HCT116 (cell line): ENCODE results near the gene EEA1. TPM values are rescaled to one million over a fixed set of nuclear protein-coding genes. Genes with fewer than 3 reads are reported as not detected.
A peak's percentile ranks its signal among the peaks of the same experiment; 100 is the strongest.

Experiments used
- ATAC-seq: fragments of 200-7000 bp; cut with Tn5 transposase; 2 replicates; pipeline ENCODE4 v1.9.1; 2020; ENCODE audit warnings: mild to moderate bottlenecking, moderate library complexity
- Bru-seq: library from RNA; stranded (reverse); fragments of 400-500 nt; gene quantifications from one replicate; lab custom pipeline; 2021; lab: Mats Ljungman, UMichigan
- BruChase-seq, 2 experiments: library from RNA; stranded (reverse); fragments of 400-500 nt; gene quantifications; one replicate each; lab custom pipeline; 2021; lab: Mats Ljungman, UMichigan
- BruUV-seq: library from RNA; stranded (reverse); fragments of 400-500 nt; replicated peaks from 2 replicates; lab custom pipeline; 2021; lab: Mats Ljungman, UMichigan
- CTCF ChIA-PET: fragments of 300-600 bp; sonication (Branson Sonifier 250); formaldehyde crosslinking; loops from one replicate; lab custom pipeline; 2021; ENCODE audit warnings: antibody characterized with exemption; lab: Charles Lee
- POLR2A ChIA-PET: fragments of 300-600, 350-600 bp; sonication (Branson Sonifier 250); formaldehyde crosslinking; loops from one replicate; lab custom pipeline; 2021; ENCODE audit warnings: antibody characterized with exemption; lab: Charles Lee
- RAD21 ChIA-PET, 2 experiments: fragments of 300-600 bp; sonication (Branson Sonifier 250); formaldehyde crosslinking; loops; one replicate each; lab custom pipeline; 2023; ENCODE audit warnings: low total read pairs in 2 of 2; ENCODE audit not compliant: uncharacterized antibody in 2 of 2, unreplicated experiment in 2 of 2, low non-redundant PET in 1 of 2; lab: Charles Lee
- DNase-seq: peaks from one replicate; pipeline ENCODE4 v3.0.0-alpha.2; 2010; ENCODE audit warnings: low read depth, low spot score
- H2AFZ ChIP-seq: fragments of 200-600 bp; shearing (Covaris generic), sonication (generic); 2 replicates; pipeline ENCODE4 v1.6.1; 2017; ENCODE audit warnings: low read depth, mixed run types, mixed read lengths, antibody characterized with exemption, low read length; ENCODE audit not compliant: poor library complexity, severe bottlenecking
- H3K27ac ChIP-seq: 2 replicates; pipeline ENCODE4 v1.5.1; 2012; ENCODE audit warnings: low read depth, low read length
- H3K27me3 ChIP-seq: fragments of 200-600 bp; sonication (generic); 2 replicates; pipeline ENCODE4 v1.6.1; 2016; ENCODE audit warnings: mixed run types, low read length, mixed read lengths; ENCODE audit not compliant: insufficient read depth
- H3K36me3 ChIP-seq, 2 experiments: fragments of 200-500 bp in 1 of 2; fragments of 200-600 bp in 1 of 2; sonication (Bioruptor generic) in 1 of 2; sonication (generic) in 1 of 2; 2 replicates each; pipeline versions ENCODE4 v1.5.1 to v1.6.1; 2014 to 2016; ENCODE audit warnings: low read length in 2 of 2, inconsistent platforms in 1 of 2, mixed read lengths in 1 of 2, mixed run types in 1 of 2; ENCODE audit not compliant: insufficient read depth in 2 of 2, control insufficient read depth in 1 of 2
- H3K4me1 ChIP-seq, 2 experiments: fragments of 200-600 bp in 1 of 2; sonication (generic) in 1 of 2; 2 replicates each; pipeline versions ENCODE4 v1.5.1 to v1.6.1; 2012 to 2017; ENCODE audit warnings: low read length in 2 of 2, inconsistent platforms in 1 of 2, mild to moderate bottlenecking in 1 of 2, mixed read lengths in 1 of 2, mixed run types in 1 of 2, moderate library complexity in 1 of 2; ENCODE audit not compliant: insufficient read depth in 2 of 2, control insufficient read depth in 1 of 2
- H3K4me2 ChIP-seq: fragments of 200-600 bp; sonication (generic); 2 replicates; pipeline ENCODE4 v1.6.1; 2017; ENCODE audit warnings: mixed run types, low read length, mixed read lengths
- H3K4me3 ChIP-seq, 2 experiments: fragments of 200-600 bp in 1 of 2; sonication (generic) in 1 of 2; replicated peaks in 1 of 2; 2 replicates each; pipeline ENCODE4 v1.5.1; 2011 to 2016; ENCODE audit warnings: low read length in 2 of 2, control low read depth in 1 of 2, low read depth in 1 of 2, mild to moderate bottlenecking in 1 of 2, mixed read lengths in 1 of 2, mixed run types in 1 of 2
- H3K79me2 ChIP-seq: fragments of 200-600 bp; sonication (generic); 2 replicates; pipeline ENCODE4 v1.6.1; 2017; ENCODE audit warnings: mild to moderate bottlenecking, mixed run types, low read length, moderate library complexity, mixed read lengths; ENCODE audit not compliant: insufficient read depth
- H3K9ac ChIP-seq: fragments of 200-600 bp; sonication (generic); 2 replicates; pipeline ENCODE4 v1.6.1; 2016; ENCODE audit warnings: low read length, mixed read lengths
- H3K9me2 ChIP-seq: fragments of 200-600 bp; sonication (generic), shearing (Covaris generic); 2 replicates; pipeline ENCODE4 v1.6.1; 2017; ENCODE audit warnings: mixed run types, mild to moderate bottlenecking, moderate library complexity; ENCODE audit not compliant: insufficient read depth
- H3K9me3 ChIP-seq, 2 experiments: fragments of 200-500 bp in 1 of 2; fragments of 200-600 bp in 1 of 2; sonication (Bioruptor generic) in 1 of 2; sonication (generic) in 1 of 2; 2 replicates each; pipeline ENCODE4 v1.6.1; 2014 to 2017; ENCODE audit warnings: low read length in 2 of 2, mixed read lengths in 2 of 2, inconsistent platforms in 1 of 2, low read depth in 1 of 2, mild to moderate bottlenecking in 1 of 2, mixed run types in 1 of 2, moderate library complexity in 1 of 2; ENCODE audit not compliant: control insufficient read depth in 1 of 2, insufficient read depth in 1 of 2
- H4K20me1 ChIP-seq: fragments of 200-600 bp; sonication (generic), shearing (Covaris generic); 2 replicates; pipeline ENCODE4 v1.6.1; 2017; ENCODE audit warnings: mixed run types, mild to moderate bottlenecking, moderate library complexity; ENCODE audit not compliant: insufficient read depth
- CBX3 ChIP-seq: IDR thresholded peaks from 2 replicates; pipeline ENCODE4 v1.6.1; 2012; ENCODE audit warnings: low read depth
- CEBPB ChIP-seq: IDR thresholded peaks from 2 replicates; pipeline ENCODE4 v1.6.1; 2012; ENCODE audit warnings: low read depth
- CTCF ChIP-seq, 3 experiments: fragments of 200-600 bp in 1 of 3; sonication (generic) in 1 of 3; IDR thresholded peaks in 2 of 3; conservative IDR thresholded peaks in 1 of 3; 2 replicates each; pipeline ENCODE4 v1.5.1; 2012 to 2017; ENCODE audit warnings: low read depth in 2 of 3, low read length in 2 of 3, antibody characterized with exemption in 1 of 3, borderline replicate concordance in 1 of 3, control low read depth in 1 of 3, mild to moderate bottlenecking in 1 of 3, mixed read lengths in 1 of 3, mixed run types in 1 of 3, moderate library complexity in 1 of 3; ENCODE audit not compliant: insufficient read depth in 1 of 3
- EGR1 ChIP-seq: IDR thresholded peaks from 2 replicates; pipeline ENCODE4 v1.6.1; 2012; ENCODE audit warnings: low read depth
- ELF1 ChIP-seq: IDR thresholded peaks from 2 replicates; pipeline ENCODE4 v1.6.1; 2012; ENCODE audit warnings: low read depth, borderline replicate concordance
- EZH2 ChIP-seq: fragments of 200-600 bp; sonication (generic); IDR thresholded peaks from 2 replicates; pipeline ENCODE4 v1.6.1; 2017; ENCODE audit warnings: antibody characterized with exemption, mixed run types
- FOSL1 ChIP-seq: IDR thresholded peaks from 2 replicates; pipeline ENCODE4 v1.6.1; 2012; ENCODE audit warnings: low read depth
- MAX ChIP-seq: IDR thresholded peaks from 2 replicates; pipeline ENCODE4 v1.6.1; 2012
- POLR2A ChIP-seq: IDR thresholded peaks from 2 replicates; pipeline ENCODE4 v1.7.0; 2011; ENCODE audit warnings: borderline replicate concordance; ENCODE audit not compliant: insufficient read depth, insufficient read length; ENCODE audit errors: extremely low read depth
- POLR2AphosphoS5 ChIP-seq: IDR thresholded peaks from 2 replicates; pipeline ENCODE4 v1.6.1; 2011; ENCODE audit warnings: mild to moderate bottlenecking, low read depth, low read length, moderate library complexity
- SIN3A ChIP-seq: IDR thresholded peaks from 2 replicates; pipeline ENCODE4 v1.6.1; 2012; ENCODE audit warnings: low read depth
- SP1 ChIP-seq: IDR thresholded peaks from 2 replicates; pipeline ENCODE4 v1.6.1; 2012; ENCODE audit warnings: low read depth
- TCF7L2 ChIP-seq: IDR thresholded peaks from 2 replicates; pipeline ENCODE4 v1.7.0; 2011; ENCODE audit warnings: borderline replicate concordance, inconsistent platforms; ENCODE audit not compliant: insufficient read depth, insufficient read length; ENCODE audit errors: extremely low read depth
- YY1 ChIP-seq: IDR thresholded peaks from 2 replicates; pipeline ENCODE4 v1.6.1; 2011; ENCODE audit warnings: low read length, low read depth, moderate library complexity, mild to moderate bottlenecking; ENCODE audit not compliant: insufficient replicate concordance; ENCODE audit errors: extremely low read depth
- ZFX ChIP-seq: fragments of 450-650 bp; IDR thresholded peaks from 2 replicates; pipeline ENCODE4 v1.6.1; 2017
- intact Hi-C: fragments of 100-400 bp; cut with micrococcal nuclease; formaldehyde crosslinking; loops from 2 replicates; pipeline ENCODE4 v1.10.0; 2022
- long read RNA-seq: library from polyadenylated mRNA; unstranded; transcript quantifications from one replicate; pipeline ENCODE4 v2.0.0, GENCODE V29; 2021; ENCODE audit not compliant: unreplicated experiment
- polyA plus RNA-seq: library from polyadenylated mRNA; unstranded; fragments of >200 nt; gene quantifications from 2 replicates; pipeline ENCODE4 v1.2.1, GENCODE V29; 2012; ENCODE audit warnings: missing spikeins
- total RNA-seq: library from RNA; stranded (reverse); gene quantifications from one replicate; pipeline ENCODE4 v1.2.1, GENCODE V29; 2021; ENCODE audit not compliant: unreplicated experiment

EEA1 gene
- 13.8 TPM for total RNA-seq
- 2.1 and 3.0 TPM in 2 replicates for polyA plus RNA-seq
- percentile 65 among the genes with signal in this experiment for Bru-seq, nascent RNA
- percentile 68 among the genes with signal in this experiment for BruChase-seq, experiment 1, labeled RNA remaining after a 6-hour chase
- percentile 60 among the genes with signal in this experiment for BruChase-seq, experiment 2, labeled RNA remaining after a 2-hour chase
- long read RNA-seq, partial matches to known transcripts = 14 of 17 reads
- long read RNA-seq, other reads (novel, unspliced or antisense) = 3 of 17 reads

- H3K9me3 ChIP-seq = no peaks in the 10 kb centered on the region
- RAD21 ChIA-PET = no interaction called here
- H3K79me2 ChIP-seq = peaks cover 19% of the 10 kb centered on the region; the same call in 1 of the 2 replicates
- POLR2A ChIA-PET = interaction anchor here (0.8 to 1.0 kb wide), 2 partner anchors 12 to 15 kb away, joined by 3 to 4 read pairs; no protein-coding TSS in a partner anchor
- intact Hi-C loops = no loop called here
- H3K27ac ChIP-seq = peak within 1 kb of the TSS; percentile 67
- peak within 1 kb of the TSS; percentile 66 for H2AFZ ChIP-seq
- peak within 1 kb of the TSS; percentile 94 for H3K4me2 ChIP-seq
- CTCF ChIA-PET = interaction anchor here (1.0 to 1.8 kb wide), 3 partner anchors 15 to 1547 kb away, joined by 3 to 6 read pairs (median 3); no protein-coding TSS in a partner anchor
- DNase-seq (peak; percentile 89), ATAC-seq (peak; percentile 90)
- no peaks in the 10 kb centered on the region for H3K9me2 ChIP-seq
- no peaks in the 10 kb centered on the region for H3K36me3 ChIP-seq
- TF ChIP-seq FOSL1 (no peak), SP1 (peak; percentile 71), POLR2A (peak; percentile 71), EGR1 (peak; percentile 95), EZH2 (no peak), CEBPB (no peak), TCF7L2 (no peak), CBX3 (peak; percentile 72), YY1 (no peak), POLR2AphosphoS5 (peak; percentile 93), SIN3A (peak; percentile 79), MAX (peak; percentile 99), CTCF (IDR thresholded peaks at IDR 0.05 in 2 of 3, conservative IDR thresholded peaks at IDR 0.05 in 1 of 3; ENCODE audit: borderline replicate concordance in 1 of 3, insufficient read depth in 1 of 3, low read depth in 2 of 3, low read length in 2 of 3) (no peak), ZFX (peak; percentile 60), ELF1 (peak; percentile 65)
- BruUV-seq = no TSS peak
- no peaks in the 10 kb centered on the region for H4K20me1 ChIP-seq
- peak within 1 kb of the TSS; percentile 68 to 71 for H3K4me3 ChIP-seq
- H3K4me1 ChIP-seq = peaks cover 20 to 26% of the 10 kb centered on the region in 2 experiments
- peak within 1 kb of the TSS; percentile 75 for H3K9ac ChIP-seq
- no peaks in the 10 kb centered on the region for H3K27me3 ChIP-seq
Observed at GRCh38 chr12:92928962-92929915, at the start of gene EEA1. TSS of gene EEA1 (minus strand) at chr12:92929295. CDS start at chr12:92929066, 229 bp downstream.
